ENCODE data around the gene CEP83. TPM values are rescaled to one million over a fixed set of nuclear protein-coding genes. Genes with fewer than 3 reads are reported as not detected.
"Not testable (repeated sequence)": the region's sequence is repeated elsewhere in the genome, so short reads cannot be mapped to it uniquely, and the experiment has no call there.

CEP83 gene
- total RNA-seq, 1 experiment from 2014 or later, result 10.9 TPM

- Histone ChIP-seq H3K36me3 (replicated peaks; ENCODE audit: control insufficient read depth, insufficient read depth, low read length) (no peaks in the 10 kb centered on the region), H3K27me3 (ENCODE audit: control insufficient read depth, insufficient read depth, low read length) (peaks cover 3% of the 10 kb centered on the region; the same call in 1 of the 2 replicates), H3K4me3 (ENCODE audit: insufficient read depth, low read depth, low read length) (peak overlapping the region; percentile 90)
- DNase-seq, result no peak
Observed at GRCh38 chr12:94460616-94460959, 921 bp upstream of the CEP83 start.

GRCh38 chr12:94458877-94459727 lies 565 bp downstream of the CEP83 start:
- H3K4me3 ChIP-seq (ENCODE audit: insufficient read depth, low read depth, low read length), result peak overlapping the region; percentile 90
- no peak for DNase-seq
- peaks cover 1% of the 10 kb centered on the region; the same call in 1 of the 2 replicates for H3K36me3 ChIP-seq (replicated peaks; ENCODE audit: control insufficient read depth, insufficient read depth, low read length)
- peaks cover 3% of the 10 kb centered on the region; the same call in 1 of the 2 replicates for H3K27me3 ChIP-seq (ENCODE audit: control insufficient read depth, insufficient read depth, low read length)

GRCh38 chr12:94457311-94457710 lies 2.4 kb downstream of the CEP83 start:
- H3K36me3 ChIP-seq (replicated peaks; ENCODE audit: control insufficient read depth, insufficient read depth, low read length), result peaks cover 1% of the 10 kb centered on the region; the same call in 1 of the 2 replicates
- DNase-seq, result no peak
- H3K27me3 ChIP-seq (ENCODE audit: control insufficient read depth, insufficient read depth, low read length), result peaks cover 3% of the 10 kb centered on the region; the same call in 1 of the 2 replicates
- no peak overlapping the region for H3K4me3 ChIP-seq (ENCODE audit: insufficient read depth, low read depth, low read length)

GRCh38 chr12:94454318-94454717 lies 5.3 kb downstream of the CEP83 start:
- not testable (repeated sequence) for H3K4me3 ChIP-seq (ENCODE audit: insufficient read depth, low read depth, low read length); H3K27me3 ChIP-seq (ENCODE audit: control insufficient read depth, insufficient read depth, low read length); DNase-seq; H3K36me3 ChIP-seq (replicated peaks; ENCODE audit: control insufficient read depth, insufficient read depth, low read length)

GRCh38 chr12:94445662-94446061 lies 14.0 kb downstream of the CEP83 start:
- H3K27me3 ChIP-seq (ENCODE audit: control insufficient read depth, insufficient read depth, low read length), result no peaks in the 10 kb centered on the region
- H3K36me3 ChIP-seq (replicated peaks; ENCODE audit: control insufficient read depth, insufficient read depth, low read length), result no peaks in the 10 kb centered on the region
- DNase-seq, result no peak
- H3K4me3 ChIP-seq (ENCODE audit: insufficient read depth, low read depth, low read length), result no peak overlapping the region

- no peak for DNase-seq
- no peaks in the 10 kb centered on the region for H3K36me3 ChIP-seq (replicated peaks; ENCODE audit: control insufficient read depth, insufficient read depth, low read length)
- no peaks in the 10 kb centered on the region for H3K27me3 ChIP-seq (ENCODE audit: control insufficient read depth, insufficient read depth, low read length)
- H3K4me3 ChIP-seq (ENCODE audit: insufficient read depth, low read depth, low read length), result no peak overlapping the region
Observed at GRCh38 chr12:94437303-94437702, 22.4 kb downstream of the CEP83 start.

- H3K4me3 ChIP-seq (ENCODE audit: insufficient read depth, low read depth, low read length), result no peak overlapping the region
- DNase-seq, result no peak
- no peaks in the 10 kb centered on the region for H3K27me3 ChIP-seq (ENCODE audit: control insufficient read depth, insufficient read depth, low read length)
- H3K36me3 ChIP-seq (replicated peaks; ENCODE audit: control insufficient read depth, insufficient read depth, low read length), result no peaks in the 10 kb centered on the region
Observed at GRCh38 chr12:94435511-94435927, 24.1 kb downstream of the CEP83 start.

GRCh38 chr12:94434171-94434570 lies 25.5 kb downstream of the CEP83 start:
- H3K27me3 ChIP-seq (ENCODE audit: control insufficient read depth, insufficient read depth, low read length), result no peaks in the 10 kb centered on the region
- no peak overlapping the region for H3K4me3 ChIP-seq (ENCODE audit: insufficient read depth, low read depth, low read length)

GRCh38 chr12:94433744-94434143 lies 25.9 kb downstream of the CEP83 start:
- H3K27me3 ChIP-seq (ENCODE audit: control insufficient read depth, insufficient read depth, low read length), result no peaks in the 10 kb centered on the region
- no peaks in the 10 kb centered on the region for H3K36me3 ChIP-seq (replicated peaks; ENCODE audit: control insufficient read depth, insufficient read depth, low read length)
- no peak overlapping the region for H3K4me3 ChIP-seq (ENCODE audit: insufficient read depth, low read depth, low read length)
- no peak for DNase-seq

More at GRCh38 chr12:94434171-94434570, 25.5 kb downstream of the CEP83 start:
- no peak for DNase-seq
- H3K36me3 ChIP-seq (replicated peaks; ENCODE audit: control insufficient read depth, insufficient read depth, low read length), result no peaks in the 10 kb centered on the region

GRCh38 chr12:94430304-94430703 lies 29.4 kb downstream of the CEP83 start:
- H3K27me3 ChIP-seq (ENCODE audit: control insufficient read depth, insufficient read depth, low read length), result no peaks in the 10 kb centered on the region
- H3K36me3 ChIP-seq (replicated peaks; ENCODE audit: control insufficient read depth, insufficient read depth, low read length), result no peaks in the 10 kb centered on the region
- H3K4me3 ChIP-seq (ENCODE audit: insufficient read depth, low read depth, low read length), result no peak overlapping the region
- no peak for DNase-seq

GRCh38 chr12:94429633-94430032 lies 30.0 kb downstream of the CEP83 start:
- Histone ChIP-seq H3K4me3 (ENCODE audit: insufficient read depth, low read depth, low read length) (no peak overlapping the region), H3K27me3 (ENCODE audit: control insufficient read depth, insufficient read depth, low read length) (no peaks in the 10 kb centered on the region), H3K36me3 (replicated peaks; ENCODE audit: control insufficient read depth, insufficient read depth, low read length) (no peaks in the 10 kb centered on the region)
- no peak for DNase-seq

GRCh38 chr12:94429191-94429590 lies 30.5 kb downstream of the CEP83 start:
- Histone ChIP-seq H3K36me3 (replicated peaks; ENCODE audit: control insufficient read depth, insufficient read depth, low read length) (no peaks in the 10 kb centered on the region), H3K27me3 (ENCODE audit: control insufficient read depth, insufficient read depth, low read length) (no peaks in the 10 kb centered on the region), H3K4me3 (ENCODE audit: insufficient read depth, low read depth, low read length) (no peak overlapping the region)
- no peak for DNase-seq

GRCh38 chr12:94427501-94428381 lies 31.9 kb downstream of the CEP83 start:
- no peak overlapping the region for H3K4me3 ChIP-seq (ENCODE audit: insufficient read depth, low read depth, low read length)
- no peaks in the 10 kb centered on the region for H3K36me3 ChIP-seq (replicated peaks; ENCODE audit: control insufficient read depth, insufficient read depth, low read length)
- no peaks in the 10 kb centered on the region for H3K27me3 ChIP-seq (ENCODE audit: control insufficient read depth, insufficient read depth, low read length)
- DNase-seq, result no peak

GRCh38 chr12:94426049-94426448 lies 33.6 kb downstream of the CEP83 start:
- Histone ChIP-seq H3K27me3 (ENCODE audit: control insufficient read depth, insufficient read depth, low read length) (no peaks in the 10 kb centered on the region), H3K4me3 (ENCODE audit: insufficient read depth, low read depth, low read length) (no peak overlapping the region), H3K36me3 (replicated peaks; ENCODE audit: control insufficient read depth, insufficient read depth, low read length) (no peaks in the 10 kb centered on the region)
- DNase-seq, result no peak

GRCh38 chr12:94424830-94425229 lies 34.8 kb downstream of the CEP83 start:
- DNase-seq; H3K4me3 ChIP-seq (ENCODE audit: insufficient read depth, low read depth, low read length); H3K27me3 ChIP-seq (ENCODE audit: control insufficient read depth, insufficient read depth, low read length); H3K36me3 ChIP-seq (replicated peaks; ENCODE audit: control insufficient read depth, insufficient read depth, low read length): not testable (repeated sequence)
